Measurements from ENCODE around the gene RGL1. TPM values are rescaled to one million over a fixed set of nuclear protein-coding genes. Genes with fewer than 3 reads are reported as not detected.
A peak's percentile ranks its signal among the peaks of the same experiment; 100 is the strongest.

RGL1 gene
- total and polyA plus RNA-seq, 2 donors: 15.7 to 69.4 TPM

DNA sequence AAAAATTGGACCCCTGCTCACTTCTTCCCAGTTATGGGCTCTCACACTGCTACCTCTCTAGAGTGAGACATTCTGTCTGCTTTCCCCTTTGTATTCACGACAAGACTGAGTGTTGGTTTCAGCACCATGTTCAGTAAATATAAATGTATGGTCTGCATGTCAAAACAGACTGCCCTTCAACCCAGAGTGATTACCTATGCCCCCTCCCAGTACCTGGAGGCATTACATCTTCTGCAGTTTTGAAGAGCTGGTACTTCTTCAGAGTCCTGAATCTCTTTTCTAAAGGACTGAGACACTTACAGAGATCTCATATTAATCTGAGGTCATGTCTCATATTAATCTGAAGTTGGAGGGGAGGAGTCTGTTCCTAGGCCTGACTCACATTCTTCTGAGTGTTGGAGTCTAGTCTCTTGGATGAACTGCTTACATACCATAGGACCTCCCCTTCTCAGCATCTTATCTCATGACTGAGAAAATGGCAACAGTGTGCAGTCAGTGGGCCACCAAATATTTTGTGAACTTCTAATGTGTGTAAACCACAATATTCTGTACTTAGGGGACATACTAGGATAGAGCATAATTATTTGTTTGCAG is 80.3 kb downstream of the RGL1 start:
- Histone ChIP-seq H3K4me1 (ENCODE audit: insufficient read depth) (peaks cover 4% of the 10 kb centered on the region), H3K36me3 (ENCODE audit: insufficient read depth) (peaks cover 2% of the 10 kb centered on the region), H3K4me3 (ENCODE audit: low read depth, low read length) (no peak overlapping the region), H3K27ac (ENCODE audit: low read depth) (no peak overlapping the region)
- 89% methylated on average over 1 of the region's 1 CpG for WGBS
- no peak for DNase-seq (ENCODE audit: extremely low spot score)

DNA sequence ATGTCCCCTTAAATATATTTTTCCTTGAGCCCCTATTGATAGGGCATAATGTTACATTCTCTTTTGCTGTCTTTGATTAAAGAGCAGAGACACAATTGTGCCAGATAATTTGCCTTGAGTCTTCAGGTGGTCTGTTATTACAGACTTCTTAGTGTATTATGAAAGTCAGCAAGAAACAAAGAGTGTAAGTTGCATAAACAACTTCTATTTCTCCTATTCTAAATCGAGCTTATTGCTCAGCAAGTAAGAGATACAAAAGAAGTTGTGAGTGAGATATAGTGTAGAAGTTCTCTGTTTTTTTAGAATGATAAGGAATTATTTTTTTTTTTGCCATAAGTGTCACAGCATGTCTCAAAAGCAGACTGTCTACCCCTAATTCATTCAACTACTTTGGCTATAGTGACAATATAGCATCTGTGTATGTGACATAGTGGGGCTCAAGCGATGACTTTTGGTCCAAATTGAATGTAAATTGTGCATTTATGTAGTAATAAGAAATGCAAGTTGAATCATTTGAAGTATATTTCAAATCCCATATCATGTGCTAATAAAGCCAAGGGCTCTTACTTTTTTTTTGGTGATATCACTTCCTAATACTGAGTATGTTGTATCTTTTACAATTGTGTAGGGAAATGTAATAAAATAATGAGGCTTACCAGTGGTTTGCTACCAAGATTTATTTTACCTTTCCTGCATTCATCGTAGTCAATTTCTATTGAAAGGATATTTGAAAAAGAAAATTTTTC is 81.3 kb downstream of the RGL1 start:
- Histone ChIP-seq H3K27ac (ENCODE audit: low read depth) (no peak overlapping the region), H3K4me3 (ENCODE audit: low read depth, low read length) (no peak overlapping the region), H3K36me3 (ENCODE audit: insufficient read depth) (peaks cover 2% of the 10 kb centered on the region), H3K4me1 (ENCODE audit: insufficient read depth) (peaks cover 4% of the 10 kb centered on the region)
- no peak for DNase-seq (ENCODE audit: extremely low spot score)
- WGBS: 92% methylated on average over 3 of the region's 3 CpGs

DNA sequence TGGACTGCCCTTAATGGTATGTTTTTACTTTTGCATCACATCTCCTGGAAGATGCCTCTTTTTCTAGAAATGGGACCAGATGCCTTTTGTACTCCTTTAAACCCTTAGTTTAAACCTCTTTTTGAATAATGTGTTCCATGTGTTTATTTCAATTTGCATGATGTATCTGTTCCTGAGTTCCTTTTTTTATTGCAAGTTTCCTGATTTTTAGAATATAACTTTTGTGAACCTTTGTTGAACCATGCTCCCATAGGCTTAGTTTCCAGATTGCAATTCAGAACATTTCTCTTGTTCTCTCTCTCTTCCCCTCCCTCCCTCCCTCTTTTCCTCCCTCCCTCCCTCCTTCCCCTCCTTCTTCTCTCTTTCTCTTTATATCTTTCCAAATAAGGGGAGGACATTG is 81.9 kb downstream of the RGL1 start:
- no peak overlapping the region for H3K27ac ChIP-seq (ENCODE audit: low read depth)
- peaks cover 2% of the 10 kb centered on the region for H3K36me3 ChIP-seq (ENCODE audit: insufficient read depth)
- no peak overlapping the region for H3K4me3 ChIP-seq (ENCODE audit: low read depth, low read length)
- peaks cover 3% of the 10 kb centered on the region for H3K4me1 ChIP-seq (ENCODE audit: insufficient read depth)
- no peak for DNase-seq (ENCODE audit: extremely low spot score)

DNA sequence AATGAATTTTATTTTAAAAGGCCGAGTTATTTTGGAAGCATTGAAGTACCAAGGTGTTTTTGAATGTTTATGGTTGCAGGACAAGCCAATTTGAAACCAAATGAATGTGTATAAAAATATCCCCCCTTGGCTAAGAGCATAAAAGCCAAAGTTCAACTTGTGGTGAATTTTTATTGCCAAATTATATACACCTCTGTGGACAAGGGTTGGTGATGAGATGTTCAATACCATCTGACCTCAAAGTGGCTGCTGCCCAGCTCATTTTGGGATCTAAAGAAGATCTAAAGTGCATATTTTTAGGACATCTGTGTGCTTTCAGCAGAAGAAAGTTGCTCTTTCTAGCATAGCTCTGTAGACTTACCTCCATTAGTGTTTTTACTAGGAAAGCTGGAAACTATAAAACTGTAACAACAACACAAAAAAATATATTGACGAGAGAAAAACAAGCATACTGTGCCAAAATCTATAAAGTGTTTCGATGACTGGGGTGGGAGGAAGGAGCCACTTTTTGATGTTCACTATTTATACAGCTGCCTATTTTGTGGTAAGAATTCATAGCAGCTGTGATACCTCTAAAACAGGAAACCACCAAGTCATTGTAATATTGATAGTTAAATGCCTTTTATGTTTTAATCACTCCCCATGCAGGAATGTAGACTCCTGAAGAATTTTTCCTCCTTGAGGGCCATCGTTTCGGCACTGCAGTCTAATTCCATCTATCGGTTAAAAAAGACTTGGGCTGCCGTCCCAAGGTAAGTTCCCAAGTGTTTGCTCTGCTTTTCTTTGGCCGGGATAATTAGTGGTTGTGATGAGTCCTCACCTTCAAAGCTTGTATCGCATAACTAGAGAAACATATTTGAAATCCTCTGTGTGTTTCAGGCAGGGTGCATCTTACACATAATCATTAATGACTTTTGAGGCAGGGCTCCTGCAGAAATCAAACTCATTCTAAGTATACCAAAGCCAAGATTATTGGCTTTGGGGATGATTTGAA is 83.2 kb downstream of the RGL1 start:
- Histone ChIP-seq H3K4me1 (ENCODE audit: insufficient read depth) (peaks cover 2% of the 10 kb centered on the region), H3K36me3 (ENCODE audit: insufficient read depth) (peaks cover 2% of the 10 kb centered on the region), H3K4me3 (ENCODE audit: low read depth, low read length) (no peak overlapping the region), H3K27ac (ENCODE audit: low read depth) (peak overlapping the region; percentile 56)
- WGBS: 67% methylated on average over 9 of the region's 9 CpGs
- no peak for DNase-seq (ENCODE audit: extremely low spot score)

DNA sequence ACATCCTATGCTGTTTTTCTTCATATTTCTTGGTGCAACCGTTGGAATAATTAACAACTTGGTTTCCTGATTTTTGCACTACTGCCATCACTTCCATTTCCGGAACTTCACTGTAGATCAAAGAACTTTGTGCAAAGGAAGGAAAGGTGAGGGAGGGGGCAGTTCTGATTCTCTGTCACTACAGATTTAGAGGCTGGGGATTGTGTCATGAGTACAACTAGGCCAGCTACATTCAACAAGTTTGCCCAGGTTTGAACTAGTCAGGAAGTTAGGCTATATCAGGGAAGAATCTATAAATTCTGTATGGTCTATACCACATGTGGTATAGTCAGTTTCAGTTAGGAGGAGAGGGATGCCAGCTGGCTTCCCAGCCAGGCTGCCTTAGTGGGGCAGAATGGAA is 84.2 kb downstream of the RGL1 start:
- WGBS: 86% methylated on average over 2 of the region's 2 CpGs
- no peak overlapping the region for H3K27ac ChIP-seq (ENCODE audit: low read depth)

DNA sequence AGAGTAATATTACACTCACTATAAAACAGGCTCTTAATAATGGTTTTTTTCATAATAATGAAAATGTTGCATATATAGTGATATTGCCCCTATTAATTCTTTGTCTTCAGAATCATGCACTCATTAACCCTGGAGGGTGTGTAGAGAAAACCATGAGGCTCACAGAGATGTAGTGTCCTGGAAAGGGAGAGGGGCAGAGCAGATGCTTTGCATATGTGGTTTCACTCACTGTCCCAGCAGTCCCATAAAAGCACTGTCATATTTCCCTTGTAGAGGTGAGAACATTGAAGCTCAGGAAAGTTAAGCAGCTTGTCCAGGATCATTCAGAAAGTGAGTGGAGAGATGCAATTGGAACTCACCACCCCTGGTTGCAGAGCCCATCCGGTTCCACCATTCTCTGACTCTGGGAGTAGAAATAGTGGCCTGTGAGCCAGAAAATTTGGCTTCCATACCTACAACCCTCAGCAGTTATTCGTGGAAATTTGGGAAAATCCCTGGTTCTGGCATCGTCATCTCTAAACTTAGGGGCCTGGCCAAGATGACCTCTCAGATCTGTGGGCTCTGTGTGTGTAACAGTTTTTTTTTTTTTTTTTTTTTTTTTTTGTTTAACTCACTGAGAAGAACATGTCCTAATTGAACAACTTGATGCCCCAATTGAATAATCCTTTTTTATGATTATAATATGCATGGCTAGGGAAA is 86.4 kb downstream of the RGL1 start:
- DNase-seq (ENCODE audit: extremely low spot score): no peak
- no peak overlapping the region for H3K27ac ChIP-seq (ENCODE audit: low read depth)
- 73% methylated on average over 3 of the region's 3 CpGs for WGBS
- no peak overlapping the region for H3K4me3 ChIP-seq (ENCODE audit: low read depth, low read length)
- peaks cover 2% of the 10 kb centered on the region for H3K4me1 ChIP-seq (ENCODE audit: insufficient read depth)
- H3K36me3 ChIP-seq (ENCODE audit: insufficient read depth): no peaks in the 10 kb centered on the region

More for the DNA sequence above, 84.2 kb downstream of the RGL1 start:
- peaks cover 2% of the 10 kb centered on the region for H3K36me3 ChIP-seq (ENCODE audit: insufficient read depth)
- no peak for DNase-seq (ENCODE audit: extremely low spot score)
- no peak overlapping the region for H3K4me3 ChIP-seq (ENCODE audit: low read depth, low read length)
- H3K4me1 ChIP-seq (ENCODE audit: insufficient read depth): peaks cover 2% of the 10 kb centered on the region

DNA sequence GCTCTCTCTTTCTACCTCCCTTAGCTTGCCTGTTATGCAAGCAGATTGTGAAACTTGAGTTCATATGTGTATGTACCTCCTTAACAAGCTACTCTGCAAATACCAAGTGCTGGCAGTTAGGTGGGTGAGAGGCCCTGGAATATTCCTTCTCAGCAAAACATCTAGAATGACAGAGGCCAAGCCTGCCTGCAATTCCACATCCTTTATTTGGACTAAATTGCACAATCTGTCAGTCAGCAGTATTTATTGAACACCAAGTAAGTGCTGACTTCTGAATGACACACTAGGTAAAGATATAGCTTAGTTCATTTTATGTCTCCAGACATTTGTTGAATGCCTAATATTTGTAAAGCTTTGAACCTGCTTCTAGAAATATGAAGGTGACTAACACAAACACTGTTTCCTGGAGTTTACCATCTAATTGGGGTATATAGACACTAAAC is 87.5 kb downstream of the RGL1 start:
- DNase-seq (ENCODE audit: extremely low spot score): no peak
- no peak overlapping the region for H3K4me3 ChIP-seq (ENCODE audit: low read depth, low read length)
- no peak overlapping the region for H3K27ac ChIP-seq (ENCODE audit: low read depth)
- H3K36me3 ChIP-seq (ENCODE audit: insufficient read depth): peaks cover under 1% of the 10 kb centered on the region
- H3K4me1 ChIP-seq (ENCODE audit: insufficient read depth): peaks cover 2% of the 10 kb centered on the region

DNA sequence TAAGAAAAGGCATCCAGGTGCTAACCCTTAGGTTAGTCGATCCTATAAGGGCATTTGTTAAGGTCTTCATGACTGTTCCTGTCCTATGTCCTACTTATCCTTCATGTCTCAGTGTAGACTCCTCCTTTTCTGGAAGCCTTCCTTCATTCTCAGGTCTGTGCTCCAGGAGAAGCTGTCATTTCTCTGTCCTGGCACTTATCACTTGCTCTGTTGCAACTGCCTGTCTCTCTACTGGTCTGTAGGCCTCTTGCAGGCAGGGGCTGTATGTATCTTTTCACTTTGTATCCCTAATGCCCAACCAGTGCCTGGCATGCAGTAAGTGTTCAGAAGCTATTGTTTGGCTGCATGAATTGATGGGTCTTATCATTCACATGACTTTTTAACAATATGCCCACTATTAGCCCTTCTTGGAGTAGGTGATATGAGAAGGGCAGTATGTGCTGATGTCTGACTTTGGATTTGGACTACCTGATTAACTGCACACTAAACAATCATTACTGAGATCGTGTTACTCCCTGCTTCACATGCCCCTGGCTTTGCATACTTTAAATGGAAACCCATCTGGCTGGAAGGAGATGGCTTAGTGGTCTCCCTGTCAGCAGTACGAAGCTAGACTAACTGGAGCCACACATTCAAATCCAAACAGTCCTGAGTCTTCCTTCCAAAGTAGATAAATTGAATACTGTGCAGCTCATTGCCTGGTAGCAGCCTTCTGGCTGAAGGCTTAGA is 88.8 kb downstream of the RGL1 start:
- Histone ChIP-seq H3K4me3 (ENCODE audit: low read depth, low read length) (no peak overlapping the region), H3K27ac (ENCODE audit: low read depth) (no peak overlapping the region), H3K36me3 (ENCODE audit: insufficient read depth) (peaks cover 5% of the 10 kb centered on the region), H3K4me1 (ENCODE audit: insufficient read depth) (peaks cover 2% of the 10 kb centered on the region)
- WGBS: 51% methylated on average over 3 of the region's 3 CpGs
- DNase-seq (ENCODE audit: extremely low spot score): no peak

DNA sequence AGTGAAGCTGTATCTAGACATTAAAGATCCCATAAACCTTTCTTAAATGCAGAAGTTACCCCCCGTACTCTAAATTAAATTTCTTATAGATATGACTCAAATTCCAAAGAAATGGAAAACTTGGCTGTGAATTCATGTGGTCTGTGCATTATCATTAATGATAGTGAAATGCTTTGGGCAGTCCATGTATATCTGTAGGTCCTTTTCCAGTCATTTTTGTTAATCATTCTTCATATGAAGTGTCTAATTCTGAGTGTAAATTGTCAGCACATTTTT is 89.3 kb downstream of the RGL1 start:
- peaks cover 5% of the 10 kb centered on the region for H3K36me3 ChIP-seq (ENCODE audit: insufficient read depth)
- H3K27ac ChIP-seq (ENCODE audit: low read depth): no peak overlapping the region
- DNase-seq (ENCODE audit: extremely low spot score): no peak
- peaks cover 2% of the 10 kb centered on the region for H3K4me1 ChIP-seq (ENCODE audit: insufficient read depth)
- WGBS: 69% methylated on average over 1 of the region's 1 CpG
- H3K4me3 ChIP-seq (ENCODE audit: low read depth, low read length): no peak overlapping the region

DNA sequence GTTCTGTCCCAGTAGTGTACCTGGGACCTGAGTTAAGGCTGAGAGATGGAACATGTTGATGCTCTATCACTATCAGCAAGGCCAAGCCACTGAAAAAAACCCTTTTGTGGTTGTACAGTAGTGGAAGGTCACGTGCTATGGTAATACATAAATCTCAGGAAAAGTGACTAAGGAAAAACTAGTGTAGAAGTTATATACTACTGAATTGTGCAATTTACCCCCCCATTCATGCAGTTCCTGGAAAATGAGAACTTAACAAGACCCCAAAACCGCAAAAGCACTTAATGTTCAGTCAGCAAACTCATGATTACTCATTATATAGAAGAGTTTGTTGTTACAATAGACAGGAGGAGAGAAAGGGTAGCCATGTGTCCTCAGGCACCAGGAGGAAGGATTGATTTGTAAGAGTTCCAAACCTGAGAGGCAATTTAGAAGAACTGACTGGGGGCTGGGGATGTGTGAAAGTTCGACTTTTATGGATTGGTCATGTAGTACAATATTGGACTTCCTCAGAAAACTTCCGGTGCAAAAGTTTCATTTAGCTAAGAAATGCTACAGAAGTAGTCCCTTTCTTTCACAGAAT is 91.6 kb downstream of the RGL1 start:
- WGBS: 92% methylated on average over 4 of the region's 4 CpGs
- Histone ChIP-seq H3K4me3 (ENCODE audit: low read depth, low read length) (no peak overlapping the region), H3K27ac (ENCODE audit: low read depth) (no peak overlapping the region), H3K36me3 (ENCODE audit: insufficient read depth) (peaks cover 5% of the 10 kb centered on the region), H3K4me1 (ENCODE audit: insufficient read depth) (peaks cover 2% of the 10 kb centered on the region)
- DNase-seq (ENCODE audit: extremely low spot score): no peak

DNA sequence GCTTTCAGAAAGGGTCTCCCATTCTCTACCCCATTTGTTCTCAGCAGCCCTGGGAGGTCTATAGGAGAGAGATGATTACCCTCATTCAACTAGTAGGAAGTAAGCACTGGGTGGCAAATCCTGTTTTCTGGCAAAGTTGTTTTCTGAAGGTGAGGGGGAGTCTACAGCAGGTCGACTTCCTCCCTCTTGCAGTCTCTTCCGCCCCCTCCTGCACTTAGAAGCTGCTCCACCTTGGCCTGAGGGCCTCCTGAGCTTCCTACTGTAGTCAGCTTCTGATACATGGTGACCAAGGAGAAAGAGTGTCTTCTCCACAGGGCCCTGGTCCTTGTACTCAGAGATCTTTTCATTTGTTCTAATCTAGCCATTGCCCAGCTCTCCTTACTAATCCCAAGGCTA is 93.1 kb downstream of the RGL1 start:
- Histone ChIP-seq H3K27ac (ENCODE audit: low read depth) (no peak overlapping the region), H3K4me3 (ENCODE audit: low read depth, low read length) (no peak overlapping the region), H3K4me1 (ENCODE audit: insufficient read depth) (no peaks in the 10 kb centered on the region), H3K36me3 (ENCODE audit: insufficient read depth) (peaks cover 5% of the 10 kb centered on the region)
- no peak for DNase-seq (ENCODE audit: extremely low spot score)
- 80% methylated on average over 2 of the region's 2 CpGs for WGBS

DNA sequence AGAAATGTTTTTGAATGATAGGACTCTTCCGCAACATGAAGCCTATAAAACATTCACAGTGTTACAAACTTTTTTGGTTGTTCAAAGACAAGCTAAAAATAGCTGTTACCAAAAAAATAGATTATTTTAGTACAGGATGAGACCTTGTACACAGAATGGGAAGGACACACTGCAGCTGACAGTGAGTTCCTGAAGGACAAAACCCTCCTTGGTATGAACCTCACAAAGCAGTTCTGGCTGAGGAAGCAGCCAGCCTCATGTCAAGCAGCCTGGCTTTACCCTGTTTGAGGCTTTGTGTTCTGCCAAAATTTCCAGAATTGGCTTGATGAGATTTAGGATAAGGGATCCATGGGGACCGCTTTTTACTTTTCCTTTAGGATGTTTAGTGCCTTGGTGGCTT is 93.7 kb downstream of the RGL1 start:
- 62% methylated on average over 2 of the region's 2 CpGs for WGBS
- Histone ChIP-seq H3K4me1 (ENCODE audit: insufficient read depth) (no peaks in the 10 kb centered on the region), H3K4me3 (ENCODE audit: low read depth, low read length) (no peak overlapping the region), H3K36me3 (ENCODE audit: insufficient read depth) (peaks cover 5% of the 10 kb centered on the region), H3K27ac (ENCODE audit: low read depth) (no peak overlapping the region)
- no peak for DNase-seq (ENCODE audit: extremely low spot score)

Measured in urinary bladder (tissue), 4 donors.